Immature natural killer cell (primary cell): ENCODE results near the gene MYH8. TPM values are rescaled to one million over a fixed set of nuclear protein-coding genes. Genes with fewer than 3 reads are reported as not detected.

ENCODE experiments used
- DNase-seq, 3 donors: peaks; one replicate each; pipeline ENCODE4 v3.0.0; 2022; ENCODE audit warnings: mixed read lengths in 1 of 3
- H3K27ac Mint-ChIP-seq, 6 donors: one replicate each; pipeline ENCODE4 v1.8.0; 2020; ENCODE audit warnings: mixed read lengths in 6 of 6, mild to moderate bottlenecking in 5 of 6, inconsistent platforms in 4 of 6, moderate library complexity in 3 of 6
- H3K27me3 Mint-ChIP-seq, 3 donors: one replicate each; pipeline ENCODE4 v1.8.0; 2020 to 2021; ENCODE audit warnings: low read depth in 3 of 3, mild to moderate bottlenecking in 3 of 3, mixed read lengths in 3 of 3, moderate library complexity in 3 of 3, inconsistent platforms in 1 of 3
- H3K36me3 Mint-ChIP-seq, 3 donors: one replicate each; pipeline ENCODE4 v1.8.0; 2020; ENCODE audit warnings: mixed read lengths in 3 of 3, inconsistent platforms in 2 of 3, mild to moderate bottlenecking in 2 of 3
- H3K4me1 Mint-ChIP-seq, 2 donors: one replicate each; pipeline ENCODE4 v1.8.0; 2020; ENCODE audit warnings: inconsistent platforms in 2 of 2, mild to moderate bottlenecking in 2 of 2, mixed read lengths in 2 of 2, moderate library complexity in 1 of 2
- H3K4me3 Mint-ChIP-seq, 5 donors: one replicate each; pipeline ENCODE4 v1.8.0; 2020; ENCODE audit warnings: mild to moderate bottlenecking in 5 of 5, mixed read lengths in 5 of 5, inconsistent platforms in 3 of 5, moderate library complexity in 3 of 5
- H3K9me3 Mint-ChIP-seq, 6 donors: one replicate each; pipeline ENCODE4 v1.8.0; 2020; ENCODE audit warnings: mild to moderate bottlenecking in 6 of 6, mixed read lengths in 6 of 6, inconsistent platforms in 4 of 6, moderate library complexity in 3 of 6
- polyA plus RNA-seq, 3 donors: library from polyadenylated mRNA; unstranded; fragments of 300-500 nt; fragmentation: Illumina TruSeq; gene quantifications; one replicate each; pipeline ENCODE4 v1.2.3, GENCODE V29; 2021

The MYH8 gene
- polyA plus RNA-seq, 3 donors from 2014 or later, result not detected

DNA sequence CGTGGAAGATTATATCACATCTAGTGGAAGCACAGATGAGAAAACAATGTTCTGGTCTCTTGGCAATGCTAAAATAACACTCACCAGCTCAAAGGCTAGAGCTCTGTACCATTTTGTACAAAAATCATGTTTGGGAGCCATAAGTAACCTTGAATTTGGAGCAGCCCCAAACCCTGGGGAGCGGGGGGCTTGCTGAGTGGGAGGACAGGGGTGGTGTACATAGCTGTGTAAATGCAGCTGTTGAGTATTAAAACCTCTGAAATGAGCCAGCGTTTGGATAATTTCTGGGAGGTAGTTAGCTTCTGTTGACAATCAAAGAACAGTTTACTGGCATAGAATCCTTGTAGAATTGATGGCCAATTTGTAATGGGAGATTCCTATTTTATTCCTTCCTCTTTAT is 4.3 kb downstream of the MYH8 start:
- H3K4me3 Mint-ChIP-seq, result no peak overlapping the region
- no peaks in the 10 kb centered on the region for H3K36me3 Mint-ChIP-seq
- peaks cover 0 to 2% (median 0%) of the 10 kb centered on the region in 6 donors for H3K9me3 Mint-ChIP-seq
- H3K27ac Mint-ChIP-seq, result no peak overlapping the region
- no peaks in the 10 kb centered on the region for H3K4me1 Mint-ChIP-seq
- no peak for DNase-seq
- peaks cover 0 to 10% (median 3%) of the 10 kb centered on the region in 3 donors for H3K27me3 Mint-ChIP-seq

DNA sequence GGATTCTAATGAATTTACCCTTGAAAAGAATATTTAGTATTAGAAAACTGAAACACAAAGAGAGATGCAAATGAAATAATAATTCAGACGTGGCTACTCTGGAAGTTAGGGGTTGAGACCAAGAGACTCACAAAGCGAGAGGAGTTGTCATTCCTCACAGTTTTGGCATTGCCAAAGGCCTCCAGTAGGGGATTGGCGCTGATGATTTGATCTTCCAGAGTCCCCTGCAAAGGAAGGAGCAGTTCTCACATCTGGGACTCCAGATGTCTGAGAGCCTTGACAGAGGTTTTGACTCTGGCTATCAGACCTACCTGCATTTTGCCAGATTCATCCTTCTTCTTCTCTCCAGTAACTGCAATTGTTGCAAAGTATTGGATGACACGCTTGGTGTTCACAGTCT is 6.6 kb downstream of the MYH8 start:
- H3K27me3 Mint-ChIP-seq, result peaks cover 0 to 10% (median 3%) of the 10 kb centered on the region in 3 donors
- H3K4me1 Mint-ChIP-seq, result no peaks in the 10 kb centered on the region
- H3K4me3 Mint-ChIP-seq, result no peak overlapping the region
- DNase-seq, result no peak
- H3K27ac Mint-ChIP-seq, result no peak overlapping the region
- H3K9me3 Mint-ChIP-seq, result peaks cover 0 to 2% (median 0%) of the 10 kb centered on the region in 6 donors
- H3K36me3 Mint-ChIP-seq, result no peaks in the 10 kb centered on the region

DNA sequence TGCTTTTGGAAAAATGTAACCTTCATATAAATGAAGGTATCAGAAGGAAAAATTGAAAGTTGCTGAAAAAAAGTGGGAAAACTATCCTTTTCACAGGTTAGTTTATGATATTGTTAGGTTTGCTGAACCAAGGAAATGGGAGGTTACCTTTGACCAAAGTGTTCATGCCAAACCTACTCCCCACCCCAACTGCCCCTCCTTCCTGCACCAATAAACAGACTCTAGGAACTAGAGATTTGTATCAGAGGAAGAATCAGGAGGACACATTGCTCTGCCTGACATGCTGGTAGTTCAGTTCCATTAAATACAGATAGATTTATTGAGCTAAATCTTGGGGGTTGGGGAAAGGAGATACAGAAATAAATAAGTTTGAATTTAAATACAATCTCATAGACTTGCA is 18.2 kb downstream of the MYH8 start:
- no peak for DNase-seq
- Mint-ChIP-seq H3K27ac (no peak overlapping the region), H3K4me1 (no peaks in the 10 kb centered on the region), H3K9me3 (no peaks in the 10 kb centered on the region), H3K36me3 (no peaks in the 10 kb centered on the region), H3K27me3 (peaks cover 5 to 10% (median 7%) of the 10 kb centered on the region in 3 donors), H3K4me3 (no peak overlapping the region)

DNA sequence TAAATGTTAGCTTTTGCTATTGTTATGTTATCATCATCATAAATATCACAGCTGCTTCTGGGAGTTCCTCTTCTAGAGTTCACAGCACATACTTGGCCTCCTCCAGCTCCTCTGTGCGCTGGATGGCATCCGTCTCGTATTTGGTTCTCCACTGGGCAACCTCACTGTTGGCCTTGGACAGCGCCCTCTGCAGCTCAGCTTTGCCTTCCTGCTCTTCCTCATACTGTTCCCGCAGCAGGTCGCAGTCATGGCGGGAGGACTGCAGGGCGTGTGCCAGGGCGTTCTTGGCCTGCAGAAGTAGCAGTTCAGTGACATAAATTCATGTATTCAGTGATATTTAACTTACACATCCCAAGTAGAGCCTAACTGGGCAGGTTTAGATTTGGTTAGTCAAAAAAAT is 23.4 kb downstream of the MYH8 start:
- Mint-ChIP-seq H3K36me3 (no peaks in the 10 kb centered on the region), H3K27ac (no peak overlapping the region), H3K9me3 (no peaks in the 10 kb centered on the region), H3K4me3 (no peak overlapping the region), H3K4me1 (no peaks in the 10 kb centered on the region), H3K27me3 (peaks cover 4% of the 10 kb centered on the region in 3 donors)
- DNase-seq, result no peak

DNA sequence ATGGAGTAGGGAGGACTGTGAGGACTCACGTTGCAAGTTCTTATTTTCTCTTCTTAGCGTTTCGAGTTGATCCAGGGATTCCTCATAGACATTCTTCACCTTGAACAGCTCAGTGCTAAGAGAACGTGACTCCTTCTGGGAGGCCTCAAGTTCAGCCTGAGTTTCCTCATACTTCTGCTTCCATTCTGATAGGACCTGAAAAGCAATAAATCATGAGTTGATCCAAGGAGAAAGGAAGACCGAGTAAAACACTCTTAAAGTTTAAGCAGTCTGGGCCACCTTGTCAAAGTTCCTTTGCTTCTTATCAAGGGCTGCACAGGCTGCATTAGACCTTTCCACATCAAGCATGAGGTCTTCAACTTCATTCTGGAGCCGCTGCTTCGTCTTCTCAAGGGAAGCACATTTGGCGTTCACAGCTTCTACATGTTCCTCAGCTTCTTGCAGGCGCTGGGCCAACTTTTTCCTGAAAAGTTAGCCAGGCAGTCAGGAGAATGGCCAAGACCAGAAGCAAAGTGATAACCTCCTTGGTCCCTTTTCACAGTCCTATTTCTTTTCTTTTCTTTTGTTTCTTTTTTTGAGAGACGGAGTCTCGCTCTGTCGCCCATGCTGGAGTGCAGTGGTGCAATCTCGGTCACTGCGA is 25.1 kb downstream of the MYH8 start:
- Mint-ChIP-seq H3K36me3 (no peaks in the 10 kb centered on the region), H3K4me3 (no peak overlapping the region), H3K27me3 (peaks cover 4 to 7% (median 4%) of the 10 kb centered on the region in 3 donors), H3K4me1 (no peaks in the 10 kb centered on the region), H3K9me3 (no peaks in the 10 kb centered on the region), H3K27ac (no peak overlapping the region)
- no peak for DNase-seq

DNA sequence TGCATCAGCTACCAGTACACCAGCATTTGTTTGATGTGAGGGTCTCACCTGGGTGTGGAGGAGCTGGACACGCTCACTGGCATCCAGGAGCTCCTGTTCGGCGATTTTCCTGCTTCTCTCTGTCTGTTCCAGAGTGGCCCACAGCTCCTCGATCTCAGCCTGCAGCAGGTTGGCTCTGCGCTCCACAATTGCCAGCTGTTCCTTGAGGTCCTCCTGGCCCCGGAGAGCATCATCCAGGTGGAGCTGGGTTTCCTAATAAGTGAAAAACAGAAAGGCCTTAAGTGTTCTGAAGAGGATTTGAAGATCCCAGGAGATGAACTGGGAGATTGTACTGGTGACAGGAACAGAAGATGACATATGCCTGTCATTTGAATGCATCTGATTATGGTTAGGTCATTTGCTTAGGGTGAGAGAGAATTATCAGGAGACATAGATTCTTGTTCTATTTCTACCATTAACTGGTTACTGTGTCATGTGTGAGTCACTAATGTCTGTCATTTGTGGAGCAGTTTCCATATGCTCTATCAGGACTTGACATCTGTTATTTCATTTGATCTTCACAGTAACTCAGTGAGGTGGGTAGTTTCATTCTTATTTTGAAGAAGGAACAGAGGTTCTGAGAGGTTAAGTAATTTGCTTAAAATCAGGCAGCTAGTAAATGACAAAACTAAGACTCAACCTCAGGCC is 27.4 kb downstream of the MYH8 start:
- Mint-ChIP-seq H3K9me3 (no peaks in the 10 kb centered on the region), H3K4me3 (no peak overlapping the region), H3K27me3 (peaks cover 4 to 9% (median 4%) of the 10 kb centered on the region in 3 donors), H3K27ac (no peak overlapping the region), H3K4me1 (no peaks in the 10 kb centered on the region), H3K36me3 (no peaks in the 10 kb centered on the region)
- DNase-seq, result no peak

DNA sequence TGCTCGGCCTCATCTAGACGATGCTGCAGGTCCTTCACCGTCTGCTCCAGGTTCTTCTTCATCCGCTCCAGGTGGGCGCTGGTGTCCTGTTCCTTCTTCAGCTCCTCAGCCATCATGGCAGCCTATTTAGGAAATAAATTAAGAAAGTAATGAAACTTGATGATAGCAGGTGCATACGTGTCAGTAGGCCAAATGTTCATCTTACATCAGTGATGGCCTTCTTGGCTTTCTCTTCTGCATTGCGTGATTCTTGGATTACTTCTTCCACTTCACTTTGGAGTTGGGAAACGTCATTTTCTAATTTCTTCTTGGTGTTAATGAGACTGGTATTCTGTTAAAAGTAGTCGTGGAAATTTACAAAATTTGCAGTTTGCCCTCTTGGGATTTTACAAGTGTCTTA is 28.9 kb downstream of the MYH8 start:
- Mint-ChIP-seq H3K4me1 (no peaks in the 10 kb centered on the region), H3K27ac (no peak overlapping the region), H3K9me3 (peaks cover 0 to 2% (median 0%) of the 10 kb centered on the region in 6 donors), H3K36me3 (no peaks in the 10 kb centered on the region), H3K27me3 (peaks cover 2 to 17% (median 4%) of the 10 kb centered on the region in 3 donors), H3K4me3 (no peak overlapping the region)
- DNase-seq, result no peak

DNA sequence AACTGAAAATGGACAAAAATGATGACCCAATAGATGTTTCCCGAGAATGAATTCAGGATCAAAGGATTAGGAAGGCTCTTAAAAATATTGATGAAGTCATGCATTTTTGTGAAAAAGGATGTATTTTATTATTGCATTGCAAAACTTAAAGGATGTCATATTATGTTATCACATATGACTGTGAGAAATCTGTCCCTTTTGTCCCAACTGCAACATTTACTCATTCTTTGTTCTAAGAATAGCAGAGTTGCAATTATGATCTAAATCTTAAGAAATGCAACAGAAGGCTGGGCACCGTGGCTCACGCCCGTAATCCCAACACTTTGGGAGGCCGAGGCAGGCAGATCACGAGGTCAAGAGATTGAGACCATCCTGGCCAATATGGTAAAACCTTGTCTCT is 35.9 kb downstream of the MYH8 start:
- H3K27ac Mint-ChIP-seq, result no peak overlapping the region
- H3K9me3 Mint-ChIP-seq, result peaks cover 0 to 2% (median 0%) of the 10 kb centered on the region in 6 donors
- no peaks in the 10 kb centered on the region for H3K36me3 Mint-ChIP-seq
- H3K27me3 Mint-ChIP-seq, result peaks cover 0 to 18% (median 4%) of the 10 kb centered on the region in 3 donors
- H3K4me1 Mint-ChIP-seq, result no peaks in the 10 kb centered on the region
- no peak overlapping the region for H3K4me3 Mint-ChIP-seq
- DNase-seq, result no peak

DNA sequence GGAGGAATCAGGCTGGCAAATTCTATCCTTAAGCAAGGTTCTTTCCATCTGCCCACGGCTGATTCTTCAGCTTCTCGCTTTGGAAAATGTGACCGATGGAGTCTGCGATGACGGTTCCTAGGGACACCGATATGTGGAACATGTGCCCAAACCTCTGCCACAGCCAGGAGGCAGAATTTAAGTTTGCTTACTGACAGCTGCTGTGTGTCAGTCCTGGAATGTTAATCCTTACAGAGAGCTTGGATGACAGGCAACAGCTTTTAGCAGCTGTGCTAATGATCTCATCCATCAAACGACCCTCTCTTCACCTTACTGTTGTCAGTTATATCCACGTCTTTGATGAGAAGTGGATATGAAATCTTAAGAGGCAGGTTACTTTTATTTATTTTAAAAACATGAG is 37.6 kb downstream of the MYH8 start:
- no peaks in the 10 kb centered on the region for H3K36me3 Mint-ChIP-seq
- peaks cover 0 to 14% (median 3%) of the 10 kb centered on the region in 3 donors for H3K27me3 Mint-ChIP-seq
- peaks cover 0 to 2% (median 0%) of the 10 kb centered on the region in 6 donors for H3K9me3 Mint-ChIP-seq
- no peak for DNase-seq
- no peak overlapping the region for H3K4me3 Mint-ChIP-seq
- no peak overlapping the region for H3K27ac Mint-ChIP-seq
- no peaks in the 10 kb centered on the region for H3K4me1 Mint-ChIP-seq

DNA sequence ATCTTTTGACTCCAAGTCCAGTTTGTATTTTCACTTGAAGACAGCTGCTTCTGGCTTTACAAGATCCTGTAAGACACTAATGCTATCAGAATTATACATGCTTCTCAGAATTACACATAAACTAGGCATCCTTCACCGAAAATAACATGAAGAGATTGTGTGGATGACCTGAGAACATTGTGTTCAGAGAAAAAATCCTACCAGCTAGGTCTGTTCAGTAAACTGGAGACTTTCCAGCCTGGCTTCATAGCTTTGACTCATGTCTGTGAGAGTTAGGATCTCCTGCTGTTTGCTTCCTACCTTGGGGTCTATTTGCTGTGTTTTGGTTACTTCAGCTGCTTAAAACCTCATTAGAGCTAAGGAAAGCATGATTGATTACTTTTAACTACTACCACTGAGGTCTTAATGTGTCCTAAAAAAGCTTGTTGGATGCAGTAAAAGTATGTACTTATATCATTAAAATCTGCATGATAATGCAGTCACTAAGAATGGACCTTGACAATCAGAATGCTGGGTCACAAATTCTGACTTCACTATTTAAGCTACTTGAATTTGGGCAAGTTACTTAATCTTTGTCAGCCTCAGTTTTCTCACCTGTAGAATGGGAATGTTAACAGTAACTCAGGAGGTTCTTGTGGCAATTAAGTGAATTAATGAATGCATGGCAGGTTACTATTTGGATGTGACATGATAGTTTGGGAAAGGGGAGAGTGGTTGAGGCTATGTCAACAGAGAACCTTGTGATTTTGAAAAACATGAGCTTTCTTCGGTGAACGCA is 40.9 kb downstream of the MYH8 start:
- Mint-ChIP-seq H3K4me1 (no peaks in the 10 kb centered on the region), H3K9me3 (no peaks in the 10 kb centered on the region), H3K27ac (no peak overlapping the region), H3K27me3 (peaks cover 2 to 9% (median 6%) of the 10 kb centered on the region in 3 donors), H3K36me3 (no peaks in the 10 kb centered on the region), H3K4me3 (no peak overlapping the region)
- no peak for DNase-seq

DNA sequence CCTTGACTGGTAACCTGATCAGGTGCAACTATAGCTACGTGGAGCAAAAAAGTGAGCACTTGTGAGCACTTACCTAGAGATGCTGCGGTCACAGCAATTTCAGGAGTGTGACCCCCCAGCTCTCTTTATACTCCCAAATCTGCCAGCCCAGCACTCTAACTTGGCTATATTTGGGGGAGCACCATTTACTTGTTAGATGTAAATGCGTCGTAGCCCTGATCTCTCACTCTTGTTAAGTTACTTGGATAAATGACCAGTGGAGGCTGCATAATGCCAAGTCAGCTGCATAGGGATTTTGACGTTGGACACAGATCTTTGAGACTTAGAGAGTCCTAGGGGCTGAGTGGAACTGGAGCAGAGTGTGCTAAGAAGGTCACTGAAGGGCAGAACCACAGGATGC is 48.8 kb downstream of the MYH8 start, which contains the start of gene MYH13:
Gene MYH13, minus strand, starts transcription at position 101 of the 400 bp plus-strand sequence. CDS start 8,476 bp downstream, outside the sequence.
- H3K4me3 Mint-ChIP-seq, result no peak within 1 kb of the TSS
- H3K4me1 Mint-ChIP-seq, result no peaks in the 10 kb centered on the region
- peaks cover 8 to 9% (median 8%) of the 10 kb centered on the region in 3 donors for H3K27me3 Mint-ChIP-seq
- no peaks in the 10 kb centered on the region for H3K36me3 Mint-ChIP-seq
- H3K9me3 Mint-ChIP-seq, result no peaks in the 10 kb centered on the region
- DNase-seq, result no peak
- H3K27ac Mint-ChIP-seq, result no peak within 1 kb of the TSS

DNA sequence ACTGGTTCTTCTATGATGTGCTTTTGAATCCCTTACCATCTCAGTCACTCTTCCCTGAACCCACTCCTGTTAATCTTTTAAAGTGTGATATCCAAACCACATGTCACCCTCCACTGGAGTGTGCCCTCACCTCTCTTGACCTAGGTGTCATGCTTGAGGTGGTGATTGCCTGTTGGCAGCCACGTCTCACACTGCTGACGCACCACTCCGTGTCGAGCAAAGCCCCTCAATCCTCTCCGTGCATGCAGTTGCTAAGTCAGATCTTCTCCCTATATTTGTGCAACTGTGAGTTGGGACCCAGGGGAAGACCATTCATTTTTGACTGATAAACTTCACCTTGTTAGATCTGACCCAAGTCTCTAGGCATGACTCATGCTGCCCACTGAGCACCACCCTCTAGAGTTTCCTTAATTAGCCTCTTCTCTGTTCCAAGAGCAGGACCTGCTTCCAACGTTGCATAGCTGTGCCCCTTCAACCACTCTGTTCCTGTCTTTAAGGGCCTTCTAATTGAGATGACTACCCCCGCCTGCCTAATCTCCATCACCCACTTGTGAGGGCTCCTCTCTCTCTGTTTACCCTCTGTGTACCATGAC is 51.6 kb downstream of the MYH8 start:
- no peak for DNase-seq
- no peak overlapping the region for H3K27ac Mint-ChIP-seq
- H3K27me3 Mint-ChIP-seq, result peaks cover 5 to 13% (median 7%) of the 10 kb centered on the region in 3 donors
- no peaks in the 10 kb centered on the region for H3K4me1 Mint-ChIP-seq
- no peak overlapping the region for H3K4me3 Mint-ChIP-seq
- no peaks in the 10 kb centered on the region for H3K36me3 Mint-ChIP-seq
- H3K9me3 Mint-ChIP-seq, result no peaks in the 10 kb centered on the region

DNA sequence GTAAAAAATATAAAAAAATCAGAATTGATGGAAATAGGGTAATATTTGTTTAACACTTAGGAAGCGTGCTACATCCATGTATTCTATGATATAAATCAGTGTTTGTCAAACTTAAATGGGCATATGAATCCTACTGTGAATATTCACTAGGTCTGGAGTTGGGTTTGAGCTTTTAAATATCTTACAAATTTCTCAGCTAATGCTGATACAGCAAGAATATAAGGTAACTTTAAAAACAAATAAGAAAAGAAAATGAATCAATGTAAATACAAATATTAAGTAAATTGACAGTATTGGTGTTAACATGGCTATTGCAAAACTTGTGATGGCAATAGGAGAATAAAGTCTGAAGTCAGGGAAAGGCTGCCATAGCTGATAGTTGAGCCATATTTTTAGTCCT is 52.5 kb downstream of the MYH8 start:
- Mint-ChIP-seq H3K9me3 (no peaks in the 10 kb centered on the region), H3K4me1 (no peaks in the 10 kb centered on the region), H3K36me3 (no peaks in the 10 kb centered on the region), H3K27me3 (peaks cover 5 to 13% (median 7%) of the 10 kb centered on the region in 3 donors), H3K4me3 (no peak overlapping the region), H3K27ac (no peak overlapping the region)
- no peak for DNase-seq

DNA sequence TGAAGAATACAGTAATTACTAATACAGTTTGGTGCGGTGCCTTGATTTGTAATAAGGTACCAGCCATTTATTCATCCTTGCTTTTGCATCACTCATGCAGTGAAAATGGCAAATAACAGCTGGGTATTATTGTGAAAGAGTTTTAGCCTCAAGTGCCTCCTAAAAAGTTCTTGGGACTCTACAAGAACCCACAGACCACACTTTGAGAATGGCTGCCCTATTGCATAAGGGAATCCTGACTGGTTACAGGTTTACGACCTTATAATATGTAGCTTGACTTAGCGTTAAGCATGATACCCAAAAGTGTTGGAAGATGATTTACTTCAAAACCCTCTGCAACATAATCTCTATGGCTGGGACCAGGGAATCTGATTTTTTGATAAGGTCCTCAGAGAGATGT is 53.2 kb downstream of the MYH8 start:
- Mint-ChIP-seq H3K27ac (no peak overlapping the region), H3K36me3 (no peaks in the 10 kb centered on the region), H3K27me3 (peaks cover 5 to 13% (median 5%) of the 10 kb centered on the region in 3 donors), H3K4me3 (no peak overlapping the region), H3K4me1 (no peaks in the 10 kb centered on the region), H3K9me3 (no peaks in the 10 kb centered on the region)
- no peak for DNase-seq
